Measurements from ENCODE around the gene SPAG16.

The SPAG16 gene

DNA sequence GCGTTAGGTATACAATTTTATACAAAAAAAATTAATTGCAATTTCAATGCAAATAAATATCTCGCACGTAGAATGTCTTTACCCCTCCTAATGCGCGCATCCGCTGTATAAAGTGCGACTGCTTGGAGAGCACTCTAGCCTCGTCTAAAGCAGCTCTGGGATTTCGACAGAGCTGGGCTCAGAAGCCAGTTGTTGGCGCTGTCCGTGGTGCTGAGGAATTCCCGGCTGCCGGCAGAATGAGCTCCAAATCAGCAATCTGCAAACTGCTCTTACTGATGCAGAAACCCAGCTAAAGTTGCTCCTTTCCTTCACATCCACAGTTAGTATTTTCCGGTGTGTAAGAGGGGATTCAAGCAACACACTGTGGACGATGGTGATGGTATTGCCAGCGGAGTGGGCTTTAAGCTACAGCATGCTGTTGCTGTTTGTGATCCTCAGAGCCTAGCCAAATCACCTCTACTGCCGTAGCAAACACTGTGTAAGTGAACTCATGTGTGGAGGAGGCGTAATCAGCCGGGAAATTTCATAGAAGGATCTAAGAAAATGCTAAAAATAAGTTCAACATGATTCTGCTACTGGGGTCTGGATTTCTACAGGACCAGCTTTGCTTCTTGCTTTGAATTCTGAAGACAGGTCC, 1126.8 kb downstream of the SPAG16 start, which contains the start of gene VWC2L:
VWC2L (plus strand) TSS at position 137 of the 637 bp plus-strand sequence. CDS start 3,140 bp downstream, outside the sequence.
- peak; percentile 79 for DNase-seq

DNA sequence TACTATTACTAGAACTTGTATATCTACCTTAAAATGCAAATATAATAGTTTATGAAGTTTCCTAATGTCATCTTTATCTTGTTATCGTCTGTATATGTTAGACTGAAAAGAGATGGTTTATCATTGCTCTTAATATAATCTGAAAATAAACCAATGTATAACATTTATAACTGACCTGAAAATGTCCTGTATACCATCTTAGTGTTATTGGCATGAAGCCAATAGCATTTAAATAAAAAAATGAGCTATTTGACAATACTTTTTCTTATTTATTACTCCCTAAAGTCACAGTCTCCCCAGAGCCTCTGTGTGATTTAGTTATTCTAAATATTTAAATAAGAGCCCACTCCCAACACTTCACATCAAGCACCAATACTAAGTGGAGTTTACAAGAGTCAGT, 1128.4 kb downstream of the SPAG16 start:
- no peak for DNase-seq

DNA sequence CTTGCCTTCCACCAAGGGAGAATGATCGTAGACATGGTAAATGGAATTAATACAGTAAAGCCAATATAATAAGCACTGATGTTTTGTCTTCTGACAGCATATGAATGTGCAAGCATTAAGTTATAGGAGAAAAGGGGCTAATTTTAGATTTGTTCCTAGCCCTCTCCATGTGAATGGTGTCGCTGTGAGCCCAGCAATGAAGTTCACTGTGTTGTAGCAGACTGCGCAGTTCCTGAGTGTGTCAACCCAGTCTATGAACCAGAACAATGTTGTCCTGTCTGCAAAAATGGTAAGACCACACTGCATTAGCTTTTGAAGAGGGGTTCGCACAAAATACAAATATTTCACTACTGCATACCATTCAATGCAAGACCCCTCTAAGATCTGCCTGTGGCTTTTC, 1152.2 kb downstream of the SPAG16 start:
- no peak for DNase-seq

DNA sequence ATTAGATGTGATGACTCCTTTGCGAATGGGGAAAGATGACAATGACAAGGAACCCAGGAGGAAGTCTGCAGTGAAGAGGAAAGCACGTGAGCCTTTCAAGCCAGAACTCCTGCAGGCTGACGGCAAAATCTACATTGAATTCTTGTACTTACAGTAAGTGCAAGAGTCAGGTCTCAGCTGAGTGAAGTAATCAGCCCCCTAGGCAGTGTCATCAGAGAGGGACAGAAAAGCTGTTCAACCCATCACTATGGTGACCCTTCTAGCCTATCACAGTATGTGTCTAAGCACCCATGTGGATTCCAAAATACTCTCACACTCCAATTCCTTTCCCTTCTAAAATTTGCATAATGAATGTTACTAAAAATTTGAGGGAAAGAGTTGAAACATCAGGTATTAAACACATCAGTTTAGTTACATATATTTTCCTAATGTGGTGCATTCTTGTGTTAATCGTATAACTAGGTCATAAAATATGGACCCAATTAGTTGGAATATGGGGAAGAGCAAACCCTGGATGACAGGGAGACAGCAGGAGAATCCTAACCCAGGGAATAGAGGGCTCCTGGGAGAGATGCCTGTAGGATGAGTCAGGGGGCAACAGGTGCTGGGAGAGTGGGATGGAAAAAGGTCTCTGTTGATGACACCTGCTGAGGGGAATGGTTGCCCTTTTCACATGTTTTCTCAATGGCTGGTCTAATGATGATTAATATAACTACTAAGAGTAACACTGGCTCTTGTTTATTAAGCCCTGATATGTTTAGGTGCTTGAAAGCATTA, 1166.0 kb downstream of the SPAG16 start:
- DNase-seq, result no peak

DNA sequence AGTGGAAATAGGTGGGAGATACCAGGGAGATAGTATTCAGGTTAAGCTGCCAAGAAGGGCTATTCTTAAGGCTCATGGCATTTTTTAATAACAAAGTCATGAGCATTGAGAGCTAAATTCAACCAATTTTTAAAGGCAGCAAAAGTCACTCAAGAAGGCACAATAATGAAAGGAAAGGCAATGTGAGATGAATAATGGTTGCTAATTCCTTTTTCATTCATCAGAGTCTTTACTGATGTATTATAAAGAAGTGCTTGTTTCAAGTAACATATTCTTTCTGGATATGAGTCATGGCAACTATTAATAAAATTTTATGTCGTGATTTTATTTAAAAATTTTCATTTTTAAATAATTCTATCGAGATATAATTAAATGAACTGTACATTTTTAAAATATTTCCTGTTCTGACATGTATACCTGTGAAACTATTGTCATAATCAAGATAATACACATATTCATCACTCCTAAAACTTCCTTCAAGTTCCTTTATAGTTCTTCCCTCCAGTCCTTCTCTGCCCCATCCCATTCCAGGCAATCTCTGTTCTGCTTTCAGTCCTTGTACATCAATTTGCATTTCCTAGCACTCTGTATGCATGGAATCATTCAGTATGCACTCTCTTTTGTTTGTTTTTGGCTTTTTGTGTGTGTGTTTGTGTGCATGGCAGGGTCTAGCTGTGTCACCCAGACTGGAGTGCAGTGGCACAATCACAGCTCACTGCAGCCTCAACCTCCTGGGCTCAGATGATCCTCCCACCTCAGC, 1167.4 kb downstream of the SPAG16 start:
- no peak for DNase-seq
